Astrocyte (in vitro differentiated cells and primary cell): ENCODE measurements around the gene ZIC1.

Source experiments
- EZH2 ChIP-seq: IDR thresholded peaks from 2 replicates; pipeline ENCODE4 v1.6.1; 2012; ENCODE audit warnings: mild to moderate bottlenecking, low read length, inconsistent platforms; ENCODE audit not compliant: insufficient read depth
- TF ChIP-seq, protein P1 (sequence below): IDR thresholded peaks from 2 replicates; pipeline ENCODE4 v1.5.1; 2011; ENCODE audit warnings: low read depth, mild to moderate bottlenecking, inconsistent platforms, low read length, moderate library complexity; ENCODE audit not compliant: insufficient read depth

GRCh38 chr3:147398813-147399534 is 10.2 kb upstream of the ZIC1 start:
- TF ChIP-seq, protein P1, sequence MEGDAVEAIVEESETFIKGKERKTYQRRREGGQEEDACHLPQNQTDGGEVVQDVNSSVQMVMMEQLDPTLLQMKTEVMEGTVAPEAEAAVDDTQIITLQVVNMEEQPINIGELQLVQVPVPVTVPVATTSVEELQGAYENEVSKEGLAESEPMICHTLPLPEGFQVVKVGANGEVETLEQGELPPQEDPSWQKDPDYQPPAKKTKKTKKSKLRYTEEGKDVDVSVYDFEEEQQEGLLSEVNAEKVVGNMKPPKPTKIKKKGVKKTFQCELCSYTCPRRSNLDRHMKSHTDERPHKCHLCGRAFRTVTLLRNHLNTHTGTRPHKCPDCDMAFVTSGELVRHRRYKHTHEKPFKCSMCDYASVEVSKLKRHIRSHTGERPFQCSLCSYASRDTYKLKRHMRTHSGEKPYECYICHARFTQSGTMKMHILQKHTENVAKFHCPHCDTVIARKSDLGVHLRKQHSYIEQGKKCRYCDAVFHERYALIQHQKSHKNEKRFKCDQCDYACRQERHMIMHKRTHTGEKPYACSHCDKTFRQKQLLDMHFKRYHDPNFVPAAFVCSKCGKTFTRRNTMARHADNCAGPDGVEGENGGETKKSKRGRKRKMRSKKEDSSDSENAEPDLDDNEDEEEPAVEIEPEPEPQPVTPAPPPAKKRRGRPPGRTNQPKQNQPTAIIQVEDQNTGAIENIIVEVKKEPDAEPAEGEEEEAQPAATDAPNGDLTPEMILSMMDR = no peak
- TF ChIP-seq EZH2 = no peak
